HCT116 (cell line): Measurements from ENCODE around the gene UBE2H. TPM values are rescaled to one million over a fixed set of nuclear protein-coding genes. Genes with fewer than 3 reads are reported as not detected.
A peak's percentile ranks its signal among the peaks of the same experiment; 100 is the strongest.

Source experiments
- ATAC-seq: fragments of 200-7000 bp; cut with Tn5 transposase; 2 replicates; pipeline ENCODE4 v1.9.1; 2020; ENCODE audit warnings: mild to moderate bottlenecking, moderate library complexity
- BruUV-seq: library from RNA; stranded (reverse); fragments of 400-500 nt; replicated peaks from 2 replicates; lab custom pipeline; 2021; lab: Mats Ljungman, UMichigan
- CTCF ChIA-PET: fragments of 300-600 bp; sonication (Branson Sonifier 250); formaldehyde crosslinking; loops from one replicate; lab custom pipeline; 2021; ENCODE audit warnings: antibody characterized with exemption; lab: Charles Lee
- POLR2A ChIA-PET: fragments of 300-600, 350-600 bp; sonication (Branson Sonifier 250); formaldehyde crosslinking; loops from one replicate; lab custom pipeline; 2021; ENCODE audit warnings: antibody characterized with exemption; lab: Charles Lee
- RAD21 ChIA-PET, 2 experiments: fragments of 300-600 bp; sonication (Branson Sonifier 250); formaldehyde crosslinking; loops; one replicate each; lab custom pipeline; 2023; ENCODE audit warnings: low total read pairs in 2 of 2; ENCODE audit not compliant: uncharacterized antibody in 2 of 2, unreplicated experiment in 2 of 2, low non-redundant PET in 1 of 2; lab: Charles Lee
- DNase-seq: peaks from one replicate; pipeline ENCODE4 v3.0.0-alpha.2; 2010; ENCODE audit warnings: low read depth, low spot score
- H2AFZ ChIP-seq: fragments of 200-600 bp; shearing (Covaris generic), sonication (generic); 2 replicates; pipeline ENCODE4 v1.6.1; 2017; ENCODE audit warnings: low read depth, mixed run types, mixed read lengths, antibody characterized with exemption, low read length; ENCODE audit not compliant: poor library complexity, severe bottlenecking
- H3K27ac ChIP-seq: 2 replicates; pipeline ENCODE4 v1.5.1; 2012; ENCODE audit warnings: low read depth, low read length
- H3K27me3 ChIP-seq: fragments of 200-600 bp; sonication (generic); 2 replicates; pipeline ENCODE4 v1.6.1; 2016; ENCODE audit warnings: mixed run types, low read length, mixed read lengths; ENCODE audit not compliant: insufficient read depth
- H3K36me3 ChIP-seq, 2 experiments: fragments of 200-500 bp in 1 of 2; fragments of 200-600 bp in 1 of 2; sonication (Bioruptor generic) in 1 of 2; sonication (generic) in 1 of 2; 2 replicates each; pipeline versions ENCODE4 v1.5.1 to v1.6.1; 2014 to 2016; ENCODE audit warnings: low read length in 2 of 2, inconsistent platforms in 1 of 2, mixed read lengths in 1 of 2, mixed run types in 1 of 2; ENCODE audit not compliant: insufficient read depth in 2 of 2, control insufficient read depth in 1 of 2
- H3K4me1 ChIP-seq, 2 experiments: fragments of 200-600 bp in 1 of 2; sonication (generic) in 1 of 2; 2 replicates each; pipeline versions ENCODE4 v1.5.1 to v1.6.1; 2012 to 2017; ENCODE audit warnings: low read length in 2 of 2, inconsistent platforms in 1 of 2, mild to moderate bottlenecking in 1 of 2, mixed read lengths in 1 of 2, mixed run types in 1 of 2, moderate library complexity in 1 of 2; ENCODE audit not compliant: insufficient read depth in 2 of 2, control insufficient read depth in 1 of 2
- H3K4me2 ChIP-seq: fragments of 200-600 bp; sonication (generic); 2 replicates; pipeline ENCODE4 v1.6.1; 2017; ENCODE audit warnings: mixed run types, low read length, mixed read lengths
- H3K4me3 ChIP-seq, 2 experiments: fragments of 200-600 bp in 1 of 2; sonication (generic) in 1 of 2; replicated peaks in 1 of 2; 2 replicates each; pipeline ENCODE4 v1.5.1; 2011 to 2016; ENCODE audit warnings: low read length in 2 of 2, control low read depth in 1 of 2, low read depth in 1 of 2, mild to moderate bottlenecking in 1 of 2, mixed read lengths in 1 of 2, mixed run types in 1 of 2
- H3K79me2 ChIP-seq: fragments of 200-600 bp; sonication (generic); 2 replicates; pipeline ENCODE4 v1.6.1; 2017; ENCODE audit warnings: mild to moderate bottlenecking, mixed run types, low read length, moderate library complexity, mixed read lengths; ENCODE audit not compliant: insufficient read depth
- H3K9ac ChIP-seq: fragments of 200-600 bp; sonication (generic); 2 replicates; pipeline ENCODE4 v1.6.1; 2016; ENCODE audit warnings: low read length, mixed read lengths
- H3K9me2 ChIP-seq: fragments of 200-600 bp; sonication (generic), shearing (Covaris generic); 2 replicates; pipeline ENCODE4 v1.6.1; 2017; ENCODE audit warnings: mixed run types, mild to moderate bottlenecking, moderate library complexity; ENCODE audit not compliant: insufficient read depth
- H3K9me3 ChIP-seq, 2 experiments: fragments of 200-500 bp in 1 of 2; fragments of 200-600 bp in 1 of 2; sonication (Bioruptor generic) in 1 of 2; sonication (generic) in 1 of 2; 2 replicates each; pipeline ENCODE4 v1.6.1; 2014 to 2017; ENCODE audit warnings: low read length in 2 of 2, mixed read lengths in 2 of 2, inconsistent platforms in 1 of 2, low read depth in 1 of 2, mild to moderate bottlenecking in 1 of 2, mixed run types in 1 of 2, moderate library complexity in 1 of 2; ENCODE audit not compliant: control insufficient read depth in 1 of 2, insufficient read depth in 1 of 2
- H4K20me1 ChIP-seq: fragments of 200-600 bp; sonication (generic), shearing (Covaris generic); 2 replicates; pipeline ENCODE4 v1.6.1; 2017; ENCODE audit warnings: mixed run types, mild to moderate bottlenecking, moderate library complexity; ENCODE audit not compliant: insufficient read depth
- EGR1 ChIP-seq: IDR thresholded peaks from 2 replicates; pipeline ENCODE4 v1.6.1; 2012; ENCODE audit warnings: low read depth
- EZH2phosphoT487 ChIP-seq: fragments of 200-600 bp; IDR thresholded peaks from 2 replicates; pipeline ENCODE4 v1.6.1; 2018; ENCODE audit warnings: antibody characterized with exemption, borderline replicate concordance
- JUND ChIP-seq: IDR thresholded peaks from 2 replicates; pipeline ENCODE4 v1.6.1; 2012
- POLR2A ChIP-seq: IDR thresholded peaks from 2 replicates; pipeline ENCODE4 v1.7.0; 2011; ENCODE audit warnings: borderline replicate concordance; ENCODE audit not compliant: insufficient read depth, insufficient read length; ENCODE audit errors: extremely low read depth
- POLR2AphosphoS5 ChIP-seq: IDR thresholded peaks from 2 replicates; pipeline ENCODE4 v1.6.1; 2011; ENCODE audit warnings: mild to moderate bottlenecking, low read depth, low read length, moderate library complexity
- SP1 ChIP-seq: IDR thresholded peaks from 2 replicates; pipeline ENCODE4 v1.6.1; 2012; ENCODE audit warnings: low read depth
- SRF ChIP-seq: IDR thresholded peaks from 2 replicates; pipeline ENCODE4 v1.6.1; 2012; ENCODE audit warnings: low read depth
- TCF7L2 ChIP-seq: IDR thresholded peaks from 2 replicates; pipeline ENCODE4 v1.7.0; 2011; ENCODE audit warnings: borderline replicate concordance, inconsistent platforms; ENCODE audit not compliant: insufficient read depth, insufficient read length; ENCODE audit errors: extremely low read depth
- ZFX ChIP-seq: fragments of 450-650 bp; IDR thresholded peaks from 2 replicates; pipeline ENCODE4 v1.6.1; 2017
- ZNF274 ChIP-seq: fragments of 200-500 bp; sonication (Bioruptor generic); IDR thresholded peaks from 2 replicates; pipeline ENCODE4 v1.6.1; 2014; ENCODE audit warnings: mild to moderate bottlenecking, low read depth, low read length, inconsistent platforms
- intact Hi-C: fragments of 100-400 bp; cut with micrococcal nuclease; formaldehyde crosslinking; loops from 2 replicates; pipeline ENCODE4 v1.10.0; 2022
- total RNA-seq: library from RNA; stranded (reverse); gene quantifications from one replicate; pipeline ENCODE4 v1.2.1, GENCODE V29; 2021; ENCODE audit not compliant: unreplicated experiment
- TF ChIP-seq, protein P1 (sequence below): IDR thresholded peaks from 2 replicates; pipeline ENCODE4 v1.6.1; 2012
- TF ChIP-seq, protein P2 (sequence below): IDR thresholded peaks from 2 replicates; pipeline ENCODE4 v1.6.1; 2012

UBE2H gene
- total RNA-seq, 1 experiment from 2014 or later = 117 TPM

DNA sequence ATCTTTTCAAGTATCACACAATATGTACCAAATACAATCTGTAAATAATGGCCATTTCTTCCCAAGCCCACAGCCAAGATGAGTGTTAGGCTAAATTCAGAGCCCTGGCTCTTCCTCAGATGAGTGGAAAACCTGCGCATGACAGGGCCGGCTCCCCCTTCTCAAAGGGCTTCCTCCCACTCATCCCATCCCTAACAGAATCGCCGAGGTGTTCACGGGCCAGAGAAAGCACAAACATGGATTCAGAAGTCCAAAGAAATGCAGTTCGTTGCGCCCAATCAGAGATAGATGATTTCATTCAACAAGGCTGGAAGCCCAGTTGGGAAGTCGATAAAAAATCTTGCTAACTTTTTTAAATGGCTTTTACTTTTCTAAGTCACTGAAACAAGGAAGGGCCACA, 121.8 kb downstream of the UBE2H start:
- peaks cover 64 to 71% of the 10 kb centered on the region in 2 experiments for H3K4me1 ChIP-seq
- intact Hi-C loops = loop anchor here (1.0 kb wide), 2 partner anchors 167 to 179 kb away; no protein-coding TSS in a partner anchor
- DNase-seq (no peak), ATAC-seq (peak; percentile 9; the same call in 1 of the 2 replicates)
- H3K4me3 ChIP-seq = peak overlapping the region in 1 of 2 experiments; percentile 47; a peak in 1 of 4 replicates
- H3K9me3 ChIP-seq = no peaks in the 10 kb centered on the region
- ChIA-PET CTCF (interaction anchor here (1.1 to 4.4 kb wide), 3 partner anchors 7 to 179 kb away, joined by 3 to 44 read pairs (median 3); no protein-coding TSS in a partner anchor), POLR2A (interaction anchor here (2.2 kb wide), 1 partner anchor 179 kb away, joined by 9 read pairs; no protein-coding TSS in a partner anchor)
- TF ChIP-seq TCF7L2 (no peak), JUND (no peak), SP1 (no peak), POLR2A (no peak), POLR2AphosphoS5 (no peak), EGR1 (no peak), EZH2phosphoT487 (no peak), ZNF274 (no peak), SRF (no peak), ZFX (no peak)
- TF ChIP-seq, protein P1, sequence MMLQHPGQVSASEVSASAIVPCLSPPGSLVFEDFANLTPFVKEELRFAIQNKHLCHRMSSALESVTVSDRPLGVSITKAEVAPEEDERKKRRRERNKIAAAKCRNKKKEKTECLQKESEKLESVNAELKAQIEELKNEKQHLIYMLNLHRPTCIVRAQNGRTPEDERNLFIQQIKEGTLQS = no peak
- TF ChIP-seq, protein P2, sequence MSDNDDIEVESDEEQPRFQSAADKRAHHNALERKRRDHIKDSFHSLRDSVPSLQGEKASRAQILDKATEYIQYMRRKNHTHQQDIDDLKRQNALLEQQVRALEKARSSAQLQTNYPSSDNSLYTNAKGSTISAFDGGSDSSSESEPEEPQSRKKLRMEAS = no peak
- TF ChIP-seq, all 23 proteins: peak for 0
- peak overlapping the region; percentile 95 for H3K27ac ChIP-seq
- H3K79me2 ChIP-seq = no peaks in the 10 kb centered on the region
- H3K27me3 ChIP-seq = no peaks in the 10 kb centered on the region
- no peaks in the 10 kb centered on the region for H4K20me1 ChIP-seq
- H3K9ac ChIP-seq = peak overlapping the region; percentile 58
- RAD21 ChIA-PET = interaction anchor here in 1 of 2 experiments (0.5 to 1.6 kb wide), 2 partner anchors 9 to 179 kb away, joined by 3 to 4 read pairs; no protein-coding TSS in a partner anchor
- H3K4me2 ChIP-seq = peak overlapping the region; percentile 89
- H3K36me3 ChIP-seq = 0 out of 4 replicates have a peak, but pooled peaks cover 0 to 8% of the 10 kb centered on the region in 2 experiments
- no peaks in the 10 kb centered on the region for H3K9me2 ChIP-seq
- no TSS peak for BruUV-seq
- H2AFZ ChIP-seq = no peak overlapping the region
